A549 (cell line): ENCODE data around the gene ERBB2.
"Not testable (repeated sequence)": the region's sequence is repeated elsewhere in the genome, so short reads cannot be mapped to it uniquely, and the experiment has no call there.

ENCODE experiments used
- CBX8 ChIP-seq: fragments of 200-600 bp; sonication (generic); IDR thresholded peaks from 2 replicates; pipeline ENCODE4 v1.6.1; 2016
- EP300 ChIP-seq, 2 experiments: fragments of >200 bp; sonication (Bioruptor Twin); formaldehyde crosslinking; IDR thresholded peaks; 2 replicates in 1 of 2; 3 replicates in 1 of 2; pipeline ENCODE4 v1.6.1; 2016 to 2017
- MAZ ChIP-seq: fragments of 150-350 bp; IDR thresholded peaks from 2 replicates; pipeline ENCODE4 v1.6.1; 2014; ENCODE audit warnings: antibody characterized with exemption, low read depth, low read length, borderline replicate concordance
- SREBF2 ChIP-seq: fragments of 450-650 bp; IDR thresholded peaks from 2 replicates; pipeline ENCODE4 v1.6.1; 2014; ENCODE audit warnings: mild to moderate bottlenecking, moderate library complexity
- TF ChIP-seq, protein P1 (sequence below): IDR thresholded peaks from 2 replicates; pipeline ENCODE4 v1.6.1; 2012
- TF ChIP-seq, protein P2 (sequence below): fragments of 150-350 bp; IDR thresholded peaks from 2 replicates; pipeline ENCODE4 v1.6.1; 2014; ENCODE audit warnings: low read depth, mild to moderate bottlenecking, low read length
- TF ChIP-seq, protein P3 (sequence below): fragments of >200 bp; sonication (Bioruptor Twin); formaldehyde crosslinking; IDR thresholded peaks from 3 replicates; pipeline ENCODE4 v1.5.1; 2016

- not testable (repeated sequence) for TF ChIP-seq CBX8; MAZ; EP300 (IDR thresholded peaks at IDR 0.05); SREBF2
- TF ChIP-seq, protein P1, sequence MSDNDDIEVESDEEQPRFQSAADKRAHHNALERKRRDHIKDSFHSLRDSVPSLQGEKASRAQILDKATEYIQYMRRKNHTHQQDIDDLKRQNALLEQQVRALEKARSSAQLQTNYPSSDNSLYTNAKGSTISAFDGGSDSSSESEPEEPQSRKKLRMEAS: not testable (repeated sequence)
- TF ChIP-seq, protein P2, sequence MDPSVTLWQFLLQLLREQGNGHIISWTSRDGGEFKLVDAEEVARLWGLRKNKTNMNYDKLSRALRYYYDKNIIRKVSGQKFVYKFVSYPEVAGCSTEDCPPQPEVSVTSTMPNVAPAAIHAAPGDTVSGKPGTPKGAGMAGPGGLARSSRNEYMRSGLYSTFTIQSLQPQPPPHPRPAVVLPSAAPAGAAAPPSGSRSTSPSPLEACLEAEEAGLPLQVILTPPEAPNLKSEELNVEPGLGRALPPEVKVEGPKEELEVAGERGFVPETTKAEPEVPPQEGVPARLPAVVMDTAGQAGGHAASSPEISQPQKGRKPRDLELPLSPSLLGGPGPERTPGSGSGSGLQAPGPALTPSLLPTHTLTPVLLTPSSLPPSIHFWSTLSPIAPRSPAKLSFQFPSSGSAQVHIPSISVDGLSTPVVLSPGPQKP: not testable (repeated sequence)
- TF ChIP-seq, protein P3, sequence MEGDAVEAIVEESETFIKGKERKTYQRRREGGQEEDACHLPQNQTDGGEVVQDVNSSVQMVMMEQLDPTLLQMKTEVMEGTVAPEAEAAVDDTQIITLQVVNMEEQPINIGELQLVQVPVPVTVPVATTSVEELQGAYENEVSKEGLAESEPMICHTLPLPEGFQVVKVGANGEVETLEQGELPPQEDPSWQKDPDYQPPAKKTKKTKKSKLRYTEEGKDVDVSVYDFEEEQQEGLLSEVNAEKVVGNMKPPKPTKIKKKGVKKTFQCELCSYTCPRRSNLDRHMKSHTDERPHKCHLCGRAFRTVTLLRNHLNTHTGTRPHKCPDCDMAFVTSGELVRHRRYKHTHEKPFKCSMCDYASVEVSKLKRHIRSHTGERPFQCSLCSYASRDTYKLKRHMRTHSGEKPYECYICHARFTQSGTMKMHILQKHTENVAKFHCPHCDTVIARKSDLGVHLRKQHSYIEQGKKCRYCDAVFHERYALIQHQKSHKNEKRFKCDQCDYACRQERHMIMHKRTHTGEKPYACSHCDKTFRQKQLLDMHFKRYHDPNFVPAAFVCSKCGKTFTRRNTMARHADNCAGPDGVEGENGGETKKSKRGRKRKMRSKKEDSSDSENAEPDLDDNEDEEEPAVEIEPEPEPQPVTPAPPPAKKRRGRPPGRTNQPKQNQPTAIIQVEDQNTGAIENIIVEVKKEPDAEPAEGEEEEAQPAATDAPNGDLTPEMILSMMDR: not testable (repeated sequence)
Observed at GRCh38 chr17:39711071-39711470, 11.2 kb downstream of the ERBB2 start.
